Endothelial cell of umbilical vein (primary cell): ENCODE data around the gene RNLS. TPM values are rescaled to one million over a fixed set of nuclear protein-coding genes. Genes with fewer than 3 reads are reported as not detected.

Source experiments
- BruUV-seq: library from RNA; stranded (reverse); fragments of 400-500 nt; replicated peaks from 2 replicates; lab custom pipeline; 2021; lab: Mats Ljungman, UMichigan
- CTCF ChIA-PET: fragments of 300-600, 350-600 bp; sonication (Branson Sonifier 250); formaldehyde crosslinking; loops from one replicate; lab custom pipeline; 2021; ENCODE audit warnings: antibody characterized with exemption, inconsistent platforms; lab: Charles Lee
- POLR2A ChIA-PET: fragments of 300-600, 350-600 bp; sonication (Branson Sonifier 250); formaldehyde crosslinking; loops from one replicate; lab custom pipeline; 2021; ENCODE audit warnings: antibody characterized with exemption, inconsistent platforms; lab: Charles Lee
- DNase-seq: peaks from one replicate; pipeline ENCODE4 v3.0.0-alpha.2; 2011; ENCODE audit warnings: low read depth, low spot score
- FAIRE-seq: peaks from 2 replicates; lab custom pipeline; 2011; peaks lifted over from hg19 to GRCh38; lab: Jason Lieb, UNC
- H2AFZ ChIP-seq: 2 replicates; pipeline ENCODE4 v1.6.0; 2012; ENCODE audit warnings: low read depth, low read length, control low read depth, inconsistent platforms
- H3K27ac ChIP-seq: 2 replicates; pipeline ENCODE4 v1.5.1; 2011; ENCODE audit warnings: low read depth, mild to moderate bottlenecking, control low read depth, low read length, moderate library complexity; ENCODE audit not compliant: insufficient read depth
- H3K27me3 ChIP-seq, 2 experiments: 2 replicates each; pipeline versions ENCODE4 v1.6.0 to v1.6.1; 2011; ENCODE audit warnings: low read length in 2 of 2, mixed read lengths in 1 of 2; ENCODE audit not compliant: control insufficient read depth in 2 of 2, insufficient read depth in 2 of 2
- H3K36me3 ChIP-seq, 2 experiments: 2 replicates in 1 of 2; 3 replicates in 1 of 2; pipeline ENCODE4 v1.5.1; 2011; ENCODE audit warnings: low read length in 2 of 2, mild to moderate bottlenecking in 1 of 2, moderate library complexity in 1 of 2; ENCODE audit not compliant: control insufficient read depth in 2 of 2, insufficient read depth in 2 of 2; ENCODE audit errors: extremely low read depth in 1 of 2
- H3K4me1 ChIP-seq: 3 replicates; pipeline ENCODE4 v1.5.1; 2011; ENCODE audit warnings: mild to moderate bottlenecking, low read length; ENCODE audit not compliant: control insufficient read depth, insufficient read depth; ENCODE audit errors: extremely low read depth
- H3K4me2 ChIP-seq: 2 replicates; pipeline ENCODE4 v1.6.1; 2011; ENCODE audit warnings: low read length, control low read depth, mixed read lengths; ENCODE audit not compliant: insufficient read depth
- H3K4me3 ChIP-seq, 3 experiments: fragments of 200-600 bp in 1 of 3; sonication (generic), shearing (Covaris generic) in 1 of 3; replicated peaks in 1 of 3; 2 replicates each; pipeline ENCODE4 v1.5.1; 2011 to 2016; ENCODE audit warnings: control low read depth in 3 of 3, low read length in 3 of 3, mild to moderate bottlenecking in 2 of 3, inconsistent platforms in 1 of 3, low read depth in 1 of 3, moderate library complexity in 1 of 3; ENCODE audit not compliant: insufficient read depth in 1 of 3
- H3K79me2 ChIP-seq: 2 replicates; pipeline ENCODE4 v1.6.0; 2012; ENCODE audit warnings: low read length, inconsistent platforms; ENCODE audit not compliant: control insufficient read depth, insufficient read depth
- H3K9ac ChIP-seq: replicated peaks from 2 replicates; pipeline ENCODE3; 2011; ENCODE audit warnings: low read length, control low read depth; ENCODE audit not compliant: insufficient read depth; ENCODE audit errors: extremely low read depth
- H3K9me1 ChIP-seq: replicated peaks from 3 replicates; pipeline ENCODE4 v1.6.0; 2011; ENCODE audit warnings: mild to moderate bottlenecking, low read length; ENCODE audit not compliant: control insufficient read depth, insufficient read depth; ENCODE audit errors: extremely low read depth
- H3K9me3 ChIP-seq: replicated peaks from 2 replicates; pipeline ENCODE4 v1.5.1; 2012; ENCODE audit warnings: low read length, inconsistent platforms; ENCODE audit not compliant: control insufficient read depth, insufficient read depth
- H4K20me1 ChIP-seq: replicated peaks from 2 replicates; pipeline ENCODE3; 2011; ENCODE audit warnings: mild to moderate bottlenecking, low read length; ENCODE audit not compliant: control insufficient read depth, insufficient read depth; ENCODE audit errors: extremely low read depth
- CTCF ChIP-seq, 2 donors: IDR thresholded peaks; 1 replicate in 1 of 2; 2 replicates in 1 of 2; pipeline ENCODE4 v1.5.1; 2011; ENCODE audit warnings: low read length in 2 of 2, mild to moderate bottlenecking in 2 of 2, moderate library complexity in 2 of 2, control low read depth in 1 of 2, inconsistent platforms in 1 of 2, low read depth in 1 of 2; ENCODE audit not compliant: insufficient read depth in 1 of 2; ENCODE audit errors: extremely low read depth in 1 of 2
- EZH2 ChIP-seq: IDR thresholded peaks from 2 replicates; pipeline ENCODE4 v1.6.1; 2012; ENCODE audit warnings: borderline replicate concordance, low read depth, mild to moderate bottlenecking, moderate library complexity, low read length, inconsistent platforms; ENCODE audit not compliant: severe bottlenecking
- FOS ChIP-seq: IDR thresholded peaks from 2 replicates; pipeline ENCODE4 v1.6.1; 2011; ENCODE audit warnings: mild to moderate bottlenecking, low read length, moderate library complexity, borderline replicate concordance; ENCODE audit not compliant: insufficient read depth
- GATA2 ChIP-seq: IDR thresholded peaks from 2 replicates; pipeline ENCODE4 v1.7.0; 2011; ENCODE audit warnings: low read depth, mild to moderate bottlenecking, moderate library complexity, mixed read lengths, low read length; ENCODE audit not compliant: insufficient read length, insufficient read depth
- JUN ChIP-seq: IDR thresholded peaks from 2 replicates; pipeline ENCODE4 v1.6.1; 2011; ENCODE audit warnings: borderline replicate concordance, low read depth; ENCODE audit not compliant: insufficient read length, insufficient read depth
- MAX ChIP-seq: IDR thresholded peaks from 2 replicates; pipeline ENCODE4 v1.6.1; 2011; ENCODE audit not compliant: insufficient read depth, insufficient read length
- MYC ChIP-seq: IDR thresholded peaks from one replicate; pipeline ENCODE4 v1.6.1; 2011; ENCODE audit warnings: mild to moderate bottlenecking, low read depth, low read length
- POLR2A ChIP-seq: IDR thresholded peaks from 2 replicates; pipeline ENCODE4 v1.6.1; 2012; ENCODE audit warnings: low read depth, mild to moderate bottlenecking, control low read depth, low read length
- POLR2AphosphoS5 ChIP-seq: IDR thresholded peaks from 2 replicates; pipeline ENCODE4 v1.6.1; 2012; ENCODE audit warnings: low read depth, mild to moderate bottlenecking, control low read depth, low read length, moderate library complexity; ENCODE audit not compliant: insufficient read depth
- dilution Hi-C: fragments of 300-500 bp; cut with MboI; formaldehyde crosslinking; loops from one replicate; pipeline ENCODE4 v1.15.0; 2019; ENCODE audit warnings: low sequenced_read_pairs; ENCODE audit not compliant: extremely low pct_ligation_motif_present
- intact Hi-C: fragments of 100-400 bp; cut with micrococcal nuclease; formaldehyde crosslinking; loops from one replicate; pipeline ENCODE4 v1.10.0; 2022
- polyA plus RNA-seq, 4 experiments: library from polyadenylated mRNA; depleted of rRNA in 3 of 4; stranded (reverse) in 3 of 4; unstranded in 1 of 4; fragments of >200 nt; gene quantifications; 2 replicates each; pipeline versions ENCODE4 v1.2.1 to v1.2.3, GENCODE V29; 2011 to 2012; ENCODE audit warnings: missing spikeins in 1 of 4
- total RNA-seq: library from RNA; stranded (reverse); gene quantifications from 2 replicates; pipeline ENCODE4 v1.2.3, GENCODE V29; 2021

Gene RNLS
- total and polyA plus RNA-seq, 2 donors (not counting 3 experiments of a cell fraction or from before 2014, with no cell fraction given): 2.5 to 4.6 TPM

GRCh38 chr10:88246675-88247074 lies 336.4 kb downstream of the RNLS start:
- H3K4me3 ChIP-seq: no peak overlapping the region
- TF ChIP-seq MAX (no peak), CTCF (IDR thresholded peaks at IDR 0.05; ENCODE audit: extremely low read depth in 1 of 2, insufficient read depth in 1 of 2, low read depth in 1 of 2, low read length in 2 of 2) (no peak), POLR2AphosphoS5 (no peak), MYC (no peak), FOS (no peak), JUN (no peak), GATA2 (no peak), POLR2A (no peak), EZH2 (no peak)
- DNase-seq: no peak
- no peaks in the 10 kb centered on the region for H4K20me1 ChIP-seq
- intact Hi-C loops: no loop called here
- no peaks in the 10 kb centered on the region for H3K9me3 ChIP-seq
- H3K36me3 ChIP-seq: no peaks in the 10 kb centered on the region
- ChIA-PET POLR2A (no interaction called here), CTCF (interaction anchor here (1.6 kb wide), 1 partner anchor 9 kb away, joined by 5 read pairs; no protein-coding TSS in a partner anchor)
- H3K9me1 ChIP-seq: no peaks in the 10 kb centered on the region
- no peaks in the 10 kb centered on the region for H3K79me2 ChIP-seq
- no peak overlapping the region for H3K9ac ChIP-seq
- dilution Hi-C loops: no loop called here
- H3K4me1 ChIP-seq: peaks cover 22% of the 10 kb centered on the region
- H2AFZ ChIP-seq: no peak overlapping the region
- no TSS peak for BruUV-seq
- no peaks in the 10 kb centered on the region for H3K27me3 ChIP-seq
- no peak for FAIRE-seq
- H3K4me2 ChIP-seq: no peak overlapping the region
- no peak overlapping the region for H3K27ac ChIP-seq
